Astrocyte (in vitro differentiated cells and primary cell): ENCODE measurements around the gene ZNF182. TPM values are rescaled to one million over a fixed set of nuclear protein-coding genes. Genes with fewer than 3 reads are reported as not detected.
A peak's percentile ranks its signal among the peaks of the same experiment; 100 is the strongest.
"Not testable (repeated sequence)": the region's sequence is repeated elsewhere in the genome, so short reads cannot be mapped to it uniquely, and the experiment has no call there.

ENCODE experiments used
- DNase-seq: peaks from one replicate; pipeline ENCODE4 v3.0.0-alpha.2; 2010; ENCODE audit warnings: low read depth
- FAIRE-seq: peaks from 2 replicates; lab custom pipeline; 2011; peaks lifted over from hg19 to GRCh38; lab: Jason Lieb, UNC
- H2AFZ ChIP-seq: 2 replicates; pipeline ENCODE4 v1.6.0; 2012; ENCODE audit warnings: low read depth, low read length, inconsistent platforms
- H3K27ac ChIP-seq: 2 replicates; pipeline ENCODE4 v1.5.1; 2011; ENCODE audit warnings: low read depth, low read length, inconsistent platforms
- H3K27me3 ChIP-seq: 2 replicates; pipeline ENCODE4 v1.6.0; 2011; ENCODE audit warnings: low read length, inconsistent platforms; ENCODE audit not compliant: insufficient read depth
- H3K36me3 ChIP-seq: 2 replicates; pipeline ENCODE4 v1.5.1; 2011; ENCODE audit warnings: low read length, inconsistent platforms; ENCODE audit not compliant: insufficient read depth
- H3K4me1 ChIP-seq: 2 replicates; pipeline ENCODE4 v1.5.1; 2011; ENCODE audit warnings: low read length, inconsistent platforms; ENCODE audit not compliant: insufficient read depth
- H3K4me2 ChIP-seq: 2 replicates; pipeline ENCODE4 v1.6.0; 2012; ENCODE audit warnings: low read length, inconsistent platforms
- H3K4me3 ChIP-seq: 2 replicates; pipeline ENCODE4 v1.5.1; 2011; ENCODE audit warnings: low read depth, mild to moderate bottlenecking, low read length, inconsistent platforms; ENCODE audit not compliant: insufficient read depth
- H3K79me2 ChIP-seq: 2 replicates; pipeline ENCODE4 v1.6.0; 2012; ENCODE audit warnings: mild to moderate bottlenecking, low read length, inconsistent platforms; ENCODE audit not compliant: insufficient read depth
- H3K9ac ChIP-seq: 2 replicates; pipeline ENCODE4 v1.6.0; 2012; ENCODE audit warnings: mild to moderate bottlenecking, low read length, inconsistent platforms
- H3K9me3 ChIP-seq: 2 replicates; pipeline ENCODE4 v1.5.1; 2012; ENCODE audit warnings: low read depth, mild to moderate bottlenecking, low read length, inconsistent platforms; ENCODE audit not compliant: insufficient read depth
- H4K20me1 ChIP-seq: 2 replicates; pipeline ENCODE4 v1.6.0; 2012; ENCODE audit warnings: low read length, inconsistent platforms; ENCODE audit not compliant: insufficient read depth
- H3K27ac Mint-ChIP-seq: one replicate; pipeline ENCODE4 v1.8.0; 2021; ENCODE audit warnings: mild to moderate bottlenecking, mixed read lengths; ENCODE audit not compliant: unreplicated experiment
- H3K27me3 Mint-ChIP-seq: one replicate; pipeline ENCODE4 v1.8.0; 2021; ENCODE audit warnings: low read depth, mixed read lengths; ENCODE audit not compliant: unreplicated experiment
- H3K36me3 Mint-ChIP-seq: one replicate; pipeline ENCODE4 v1.8.0; 2021; ENCODE audit warnings: low read depth, mixed read lengths; ENCODE audit not compliant: unreplicated experiment
- H3K4me1 Mint-ChIP-seq: one replicate; pipeline ENCODE4 v1.8.0; 2021; ENCODE audit warnings: low read depth, mixed read lengths; ENCODE audit not compliant: unreplicated experiment
- H3K4me3 Mint-ChIP-seq: one replicate; pipeline ENCODE4 v1.8.0; 2021; ENCODE audit warnings: mild to moderate bottlenecking, moderate library complexity, mixed read lengths; ENCODE audit not compliant: unreplicated experiment
- H3K9me3 Mint-ChIP-seq: one replicate; pipeline ENCODE4 v1.8.0; 2021; ENCODE audit warnings: mild to moderate bottlenecking, mixed read lengths; ENCODE audit not compliant: unreplicated experiment
- EZH2 ChIP-seq: IDR thresholded peaks from 2 replicates; pipeline ENCODE4 v1.6.1; 2012; ENCODE audit warnings: mild to moderate bottlenecking, low read length, inconsistent platforms; ENCODE audit not compliant: insufficient read depth
- total RNA-seq: library from RNA; stranded (reverse); gene quantifications from 2 replicates; pipeline ENCODE4 v1.2.1, GENCODE V29; 2021
- TF ChIP-seq, protein P1 (sequence below): IDR thresholded peaks from 2 replicates; pipeline ENCODE4 v1.5.1; 2011; ENCODE audit warnings: low read depth, mild to moderate bottlenecking, inconsistent platforms, low read length, moderate library complexity; ENCODE audit not compliant: insufficient read depth

The ZNF182 gene
- total RNA-seq, 1 donor from 2014 or later: 4.5 TPM

DNA sequence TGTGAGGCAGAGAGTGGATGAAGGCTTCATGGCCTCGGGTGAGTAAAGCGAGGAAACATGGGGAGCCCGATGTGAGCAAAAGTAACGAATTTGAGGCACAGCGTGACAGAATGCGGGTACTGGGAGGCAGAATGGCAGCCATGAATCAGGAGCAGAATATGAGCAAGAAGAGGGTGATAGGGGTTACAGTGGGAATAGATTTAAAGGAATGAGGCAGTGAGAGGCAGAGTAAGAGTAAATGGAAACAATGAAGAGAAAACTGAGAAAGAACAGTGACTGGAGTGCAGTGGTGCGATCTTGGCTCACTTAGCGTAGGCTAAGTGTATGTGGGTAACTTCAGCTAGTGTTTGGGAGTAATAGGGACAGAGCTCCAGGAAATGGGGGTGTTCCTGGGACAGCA, 2.9 kb upstream of the ZNF182 start, which contains the start of gene SPACA5:
Gene SPACA5 (plus strand): TSS at position 301 of the 400 bp plus-strand sequence. CDS start 815 bp downstream, outside the sequence.
- not testable (repeated sequence) for H3K4me2 ChIP-seq, H3K27me3 Mint-ChIP-seq

DNA sequence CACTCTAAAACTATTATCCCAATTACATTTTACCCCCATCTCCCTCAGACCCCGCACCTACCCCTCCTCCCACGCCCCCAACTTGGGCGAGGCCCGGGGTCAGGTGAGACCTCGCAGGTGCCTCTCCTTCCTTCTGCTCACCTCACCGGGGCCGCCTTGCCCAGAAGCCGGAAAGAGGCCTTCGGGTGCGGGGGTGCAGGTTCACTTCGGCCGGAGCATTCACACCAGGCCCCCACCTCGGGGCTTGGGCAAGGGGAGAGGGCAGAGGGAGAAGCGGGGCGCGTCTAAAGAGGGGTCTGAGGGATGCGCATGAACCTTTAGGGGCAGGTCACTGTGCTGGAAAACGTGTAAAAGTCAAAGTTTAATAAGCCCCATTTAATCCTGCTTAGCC, 427 bp downstream of the ZNF182 start:
- Mint-ChIP-seq H3K36me3 (peaks cover 2% of the 10 kb centered on the region), H3K9me3 (peaks cover under 1% of the 10 kb centered on the region), H3K27ac (peak overlapping the region; percentile 92), H3K27me3 (peaks cover 2% of the 10 kb centered on the region), H3K4me3 (peak overlapping the region; percentile 96), H3K4me1 (peaks cover 4% of the 10 kb centered on the region)
- Histone ChIP-seq H3K9me3 (no peaks in the 10 kb centered on the region), H3K27ac (peak overlapping the region; percentile 73), H3K9ac (peak overlapping the region; percentile 95), H3K4me1 (no peaks in the 10 kb centered on the region), H3K79me2 (no peaks in the 10 kb centered on the region), H3K4me3 (peak overlapping the region; percentile 92), H3K27me3 (no peaks in the 10 kb centered on the region), H3K36me3 (no peaks in the 10 kb centered on the region), H2AFZ (peak overlapping the region; percentile 90), H3K4me2 (peak overlapping the region; percentile 98), H4K20me1 (no peaks in the 10 kb centered on the region)
- FAIRE-seq: no peak
- TF ChIP-seq EZH2: no peak
- TF ChIP-seq, protein P1, sequence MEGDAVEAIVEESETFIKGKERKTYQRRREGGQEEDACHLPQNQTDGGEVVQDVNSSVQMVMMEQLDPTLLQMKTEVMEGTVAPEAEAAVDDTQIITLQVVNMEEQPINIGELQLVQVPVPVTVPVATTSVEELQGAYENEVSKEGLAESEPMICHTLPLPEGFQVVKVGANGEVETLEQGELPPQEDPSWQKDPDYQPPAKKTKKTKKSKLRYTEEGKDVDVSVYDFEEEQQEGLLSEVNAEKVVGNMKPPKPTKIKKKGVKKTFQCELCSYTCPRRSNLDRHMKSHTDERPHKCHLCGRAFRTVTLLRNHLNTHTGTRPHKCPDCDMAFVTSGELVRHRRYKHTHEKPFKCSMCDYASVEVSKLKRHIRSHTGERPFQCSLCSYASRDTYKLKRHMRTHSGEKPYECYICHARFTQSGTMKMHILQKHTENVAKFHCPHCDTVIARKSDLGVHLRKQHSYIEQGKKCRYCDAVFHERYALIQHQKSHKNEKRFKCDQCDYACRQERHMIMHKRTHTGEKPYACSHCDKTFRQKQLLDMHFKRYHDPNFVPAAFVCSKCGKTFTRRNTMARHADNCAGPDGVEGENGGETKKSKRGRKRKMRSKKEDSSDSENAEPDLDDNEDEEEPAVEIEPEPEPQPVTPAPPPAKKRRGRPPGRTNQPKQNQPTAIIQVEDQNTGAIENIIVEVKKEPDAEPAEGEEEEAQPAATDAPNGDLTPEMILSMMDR: no peak
- DNase-seq: no peak

More for the DNA sequence above, 2.9 kb upstream of the ZNF182 start, which contains the start of gene SPACA5:
- not testable (repeated sequence) for H3K27ac Mint-ChIP-seq, H3K36me3 Mint-ChIP-seq, H3K4me3 Mint-ChIP-seq, H3K9me3 ChIP-seq, DNase-seq, H4K20me1 ChIP-seq, H3K27ac ChIP-seq, H3K4me3 ChIP-seq, H3K4me1 ChIP-seq, FAIRE-seq, H3K4me1 Mint-ChIP-seq, H3K9ac ChIP-seq, H3K27me3 ChIP-seq, H3K9me3 Mint-ChIP-seq, H3K36me3 ChIP-seq, H3K79me2 ChIP-seq, H2AFZ ChIP-seq

- no peak overlapping the region for H2AFZ ChIP-seq
- peak overlapping the region; percentile 98 for H3K4me2 ChIP-seq
- Mint-ChIP-seq H3K27ac (no peak overlapping the region), H3K4me3 (peak overlapping the region; percentile 50), H3K9me3 (peaks cover 1% of the 10 kb centered on the region), H3K4me1 (peaks cover 4% of the 10 kb centered on the region), H3K27me3 (peaks cover 2% of the 10 kb centered on the region), H3K36me3 (peaks cover 2% of the 10 kb centered on the region)
- H3K36me3 ChIP-seq: no peaks in the 10 kb centered on the region
- no peaks in the 10 kb centered on the region for H4K20me1 ChIP-seq
- H3K27ac ChIP-seq: no peak overlapping the region
- H3K9ac ChIP-seq: peak overlapping the region; percentile 95
- no peaks in the 10 kb centered on the region for H3K27me3 ChIP-seq
- H3K4me1 ChIP-seq: no peaks in the 10 kb centered on the region
- no peak for FAIRE-seq
- no peaks in the 10 kb centered on the region for H3K9me3 ChIP-seq
- H3K4me3 ChIP-seq: peak overlapping the region; percentile 92
- no peaks in the 10 kb centered on the region for H3K79me2 ChIP-seq
- DNase-seq: no peak
- TF ChIP-seq, protein P1: no peak
- no peak for TF ChIP-seq EZH2
Measured at GRCh38 chrX:48002929-48003328, 860 bp downstream of the ZNF182 start.
